GM12873 (cell line): ENCODE measurements around the gene PROB1.

Source experiments
- TF ChIP-seq, protein P1 (sequence below): IDR thresholded peaks from 2 replicates; pipeline ENCODE4 v1.5.1; 2012; ENCODE audit warnings: low read depth, mild to moderate bottlenecking, moderate library complexity, low read length, control low read depth; ENCODE audit not compliant: insufficient read depth; ENCODE audit errors: missing control alignments

PROB1 gene

DNA sequence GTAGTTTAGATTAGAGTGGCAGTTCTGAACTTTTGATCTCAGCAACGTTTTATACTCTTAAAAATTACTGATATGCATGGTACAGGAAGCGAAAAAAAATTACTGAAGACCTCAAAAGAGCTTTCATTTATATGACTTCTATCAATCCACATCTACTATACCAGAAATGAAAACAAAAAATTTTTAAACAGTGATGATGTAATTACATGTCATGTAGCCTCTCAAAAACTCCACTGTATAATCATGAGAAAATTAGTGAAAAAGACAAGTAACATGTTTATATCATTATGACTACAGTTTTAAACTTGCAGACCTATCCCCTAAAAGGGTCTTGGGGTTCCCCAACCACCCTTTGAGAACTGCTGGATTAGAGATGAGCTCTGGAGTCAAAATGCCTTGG, 35.1 kb upstream of the PROB1 start:
- TF ChIP-seq, protein P1, sequence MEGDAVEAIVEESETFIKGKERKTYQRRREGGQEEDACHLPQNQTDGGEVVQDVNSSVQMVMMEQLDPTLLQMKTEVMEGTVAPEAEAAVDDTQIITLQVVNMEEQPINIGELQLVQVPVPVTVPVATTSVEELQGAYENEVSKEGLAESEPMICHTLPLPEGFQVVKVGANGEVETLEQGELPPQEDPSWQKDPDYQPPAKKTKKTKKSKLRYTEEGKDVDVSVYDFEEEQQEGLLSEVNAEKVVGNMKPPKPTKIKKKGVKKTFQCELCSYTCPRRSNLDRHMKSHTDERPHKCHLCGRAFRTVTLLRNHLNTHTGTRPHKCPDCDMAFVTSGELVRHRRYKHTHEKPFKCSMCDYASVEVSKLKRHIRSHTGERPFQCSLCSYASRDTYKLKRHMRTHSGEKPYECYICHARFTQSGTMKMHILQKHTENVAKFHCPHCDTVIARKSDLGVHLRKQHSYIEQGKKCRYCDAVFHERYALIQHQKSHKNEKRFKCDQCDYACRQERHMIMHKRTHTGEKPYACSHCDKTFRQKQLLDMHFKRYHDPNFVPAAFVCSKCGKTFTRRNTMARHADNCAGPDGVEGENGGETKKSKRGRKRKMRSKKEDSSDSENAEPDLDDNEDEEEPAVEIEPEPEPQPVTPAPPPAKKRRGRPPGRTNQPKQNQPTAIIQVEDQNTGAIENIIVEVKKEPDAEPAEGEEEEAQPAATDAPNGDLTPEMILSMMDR, result no peak

DNA sequence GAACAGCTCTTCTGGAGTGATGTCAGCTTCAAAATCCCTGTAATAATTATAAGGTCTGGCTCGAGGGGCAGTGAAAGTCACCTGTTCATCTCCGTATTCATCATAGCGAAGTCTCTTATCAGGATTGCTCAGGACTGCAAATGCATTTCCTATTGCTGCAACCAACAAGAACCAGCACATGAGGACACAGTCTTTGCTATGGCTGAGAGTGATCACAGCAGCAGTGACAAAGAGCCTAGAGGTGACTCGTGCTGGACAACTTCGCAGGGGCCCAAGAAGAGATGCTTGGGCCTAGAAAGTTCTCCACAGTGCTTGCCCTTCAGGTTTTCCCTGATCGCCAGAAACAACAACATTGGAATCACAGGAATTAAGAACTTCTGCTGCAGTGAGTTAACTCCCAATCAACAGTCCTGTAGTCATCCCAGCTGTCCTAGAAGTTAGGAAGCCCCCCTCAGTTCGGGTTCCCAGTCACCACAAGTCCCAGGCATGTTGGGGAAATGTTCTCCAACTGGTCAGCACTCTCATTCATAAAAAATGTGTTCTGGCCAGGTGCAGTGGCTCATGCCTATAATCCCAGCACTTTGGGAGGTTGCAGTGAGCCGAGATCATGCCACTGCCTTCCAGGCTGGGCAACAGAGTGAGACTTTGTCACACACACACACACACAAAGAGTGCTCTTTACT, 31.4 kb upstream of the PROB1 start:
- TF ChIP-seq, protein P1, result no peak

DNA sequence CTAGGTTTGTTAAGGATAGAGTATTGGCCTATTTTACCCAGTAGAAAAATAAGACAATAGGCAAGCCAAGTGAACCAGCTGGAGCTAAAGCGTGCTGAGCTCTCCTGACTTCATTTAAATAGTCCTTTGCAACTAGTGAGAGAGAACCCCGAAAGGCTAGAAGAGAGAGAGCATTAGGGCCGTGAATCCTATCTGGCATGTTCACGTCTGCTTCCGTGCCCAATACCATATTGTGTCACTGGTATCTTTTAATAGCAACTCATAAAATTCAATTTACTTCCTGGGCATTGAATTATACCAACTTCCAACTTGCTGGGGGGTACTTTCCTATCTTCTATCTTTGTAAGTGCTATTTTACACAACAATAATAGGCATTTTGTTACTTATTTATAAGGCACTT, 30.6 kb upstream of the PROB1 start:
- TF ChIP-seq, protein P1, result no peak

DNA sequence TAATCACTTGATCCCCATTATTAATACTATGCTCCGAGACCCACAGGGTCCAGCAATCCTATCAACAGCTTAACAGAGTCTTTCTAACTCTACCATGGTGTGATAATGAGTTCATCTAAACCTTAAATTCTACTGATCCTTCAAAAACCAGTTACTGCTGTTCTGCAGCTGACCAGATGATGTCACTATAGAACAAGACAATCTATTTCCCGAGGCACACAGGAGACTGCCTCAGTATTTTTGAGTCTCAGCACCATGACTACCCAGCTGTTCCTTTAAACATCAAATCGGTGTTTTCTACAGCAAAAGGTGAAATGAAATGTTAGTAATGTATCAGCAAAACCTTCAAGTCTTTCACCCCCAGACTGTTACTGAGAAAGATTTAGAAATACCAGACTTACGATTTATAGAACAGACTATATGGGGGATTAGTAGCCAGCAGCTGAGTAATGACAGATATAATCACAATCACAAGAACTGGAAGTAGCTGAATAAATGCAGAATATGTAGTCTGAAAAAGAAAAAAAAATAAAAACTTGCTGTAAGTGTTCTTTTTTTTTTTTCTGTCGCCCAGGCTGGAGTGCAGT, 27.5 kb upstream of the PROB1 start:
- TF ChIP-seq, protein P1, result peak; percentile 82

DNA sequence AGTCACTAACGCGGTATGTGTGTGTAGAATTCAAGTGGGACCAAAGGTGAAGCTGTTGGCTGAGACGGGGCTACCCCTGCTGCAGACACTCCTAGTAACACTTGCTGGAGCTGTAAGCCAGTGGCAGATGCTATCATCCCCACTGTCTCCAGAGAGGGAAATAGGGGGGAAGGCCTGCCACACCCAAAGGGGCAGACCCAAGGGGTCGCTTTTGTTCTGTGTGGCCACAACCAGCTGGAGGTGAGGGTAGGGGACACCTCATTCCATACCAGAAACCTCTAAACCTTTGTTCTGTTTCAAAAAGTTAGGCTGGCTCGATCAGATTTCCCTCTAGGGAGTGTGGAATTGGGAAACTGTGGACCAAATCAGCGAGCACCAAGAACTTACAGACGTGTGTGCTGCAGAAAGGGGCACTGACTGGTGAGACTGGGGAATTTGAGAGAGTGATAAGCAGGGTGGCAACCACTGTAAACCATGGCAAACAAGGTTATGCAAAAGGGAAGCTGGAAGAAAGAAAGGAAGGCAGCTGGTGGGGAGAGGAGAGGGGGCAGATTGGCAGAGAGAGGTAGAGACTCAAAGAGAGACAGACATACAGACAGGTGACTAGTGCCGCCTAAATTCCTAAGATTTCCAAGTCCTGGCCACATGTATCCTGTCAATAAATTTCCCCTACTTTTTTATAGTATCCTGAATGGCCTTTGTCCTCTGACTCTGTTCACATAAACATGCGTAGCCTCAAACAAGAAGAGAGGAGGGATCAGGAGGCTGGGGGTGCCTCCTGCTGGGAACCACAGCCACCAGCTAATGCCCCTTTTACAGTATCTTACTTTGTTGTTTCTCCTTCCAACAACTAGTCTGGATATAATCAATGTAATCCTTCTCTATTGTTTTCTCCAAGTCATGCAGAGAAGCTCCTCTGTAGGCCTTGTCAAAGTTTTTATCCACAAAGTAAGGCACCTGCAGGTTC, 24.6 kb upstream of the PROB1 start:
- TF ChIP-seq, protein P1, result no peak

DNA sequence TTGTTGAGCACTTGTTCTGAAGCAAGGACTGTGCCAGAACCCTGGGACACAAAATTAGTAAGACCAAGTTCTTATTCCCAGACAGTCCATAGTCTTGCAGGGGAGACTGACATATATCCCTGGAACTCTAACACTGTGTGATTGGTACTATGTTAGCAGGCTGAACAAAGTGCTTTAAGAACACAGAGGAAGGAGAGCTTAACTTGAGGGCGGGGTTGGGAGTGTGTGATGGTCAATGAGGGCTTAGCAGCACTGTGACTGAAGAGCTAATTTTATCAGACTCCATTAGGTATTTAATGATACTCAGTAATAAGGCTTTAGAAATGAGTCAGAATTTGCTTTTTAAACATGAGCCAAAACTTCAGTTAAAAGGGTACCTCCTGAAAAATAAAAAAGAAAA, 23.9 kb upstream of the PROB1 start:
- TF ChIP-seq, protein P1, result no peak

DNA sequence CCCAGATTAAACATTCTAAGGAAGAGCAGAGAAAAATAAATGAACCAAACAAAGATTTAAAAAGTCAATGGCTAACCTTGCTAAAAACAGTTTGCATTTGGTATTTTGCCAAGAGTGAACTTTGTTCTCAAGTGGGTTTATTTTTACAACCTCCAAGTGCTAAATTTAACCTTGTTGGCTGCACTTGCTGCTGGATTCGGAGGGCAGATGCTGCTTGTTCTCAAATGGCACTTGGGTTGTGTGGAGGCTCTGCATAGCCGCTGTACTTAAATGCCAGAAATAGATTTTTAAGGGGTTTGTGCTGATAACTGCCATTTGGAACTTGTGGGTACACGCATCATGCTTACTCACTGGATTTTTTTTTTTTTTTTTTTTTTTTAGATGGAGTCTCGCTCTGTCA, 22.3 kb upstream of the PROB1 start:
- TF ChIP-seq, protein P1, result no peak
